Measurements from ENCODE around the gene LRRTM3.

GRCh38 chr10:66882271-66882670 is 43.6 kb upstream of the LRRTM3 start:
- TF ChIP-seq YY2 (tag by site-specific recombination; IDR thresholded peaks at IDR 0.05) (no peak), CTCF (tag by site-specific recombination; IDR thresholded peaks at IDR 0.05) (no peak), ZNF10 (tag by site-specific recombination; IDR thresholded peaks at IDR 0.05) (no peak), ZNF138 (tag by site-specific recombination; IDR thresholded peaks at IDR 0.05; ENCODE audit: borderline replicate concordance) (no peak), ZNF433 (tag by site-specific recombination; IDR thresholded peaks at IDR 0.05; ENCODE audit: low read depth) (no peak), GLI4 (tag by site-specific recombination; IDR thresholded peaks at IDR 0.05) (no peak), YY1 (tag by site-specific recombination; IDR thresholded peaks at IDR 0.05) (no peak), PATZ1 (tag by site-specific recombination; IDR thresholded peaks at IDR 0.05) (no peak), ZBTB11 (tag by site-specific recombination; conservative IDR thresholded peaks at IDR 0.05; ENCODE audit: low read depth) (no peak), ZNF561 (tag by site-specific recombination; IDR thresholded peaks at IDR 0.05; ENCODE audit: borderline replicate concordance) (no peak), ZNF324 (tag by site-specific recombination; IDR thresholded peaks at IDR 0.05) (no peak)

Data from HEK293 (cell line).